Transverse colon (tissue), 4 donors: ENCODE data around the gene ERC2. TPM values are rescaled to one million over a fixed set of nuclear protein-coding genes. Genes with fewer than 3 reads are reported as not detected.

Experiments
- DNase-seq: peaks from one replicate; pipeline ENCODE4 v3.0.0-alpha.2; 2019
- H3K27ac ChIP-seq, 4 donors: fragments of 200-600 bp; sonication (generic); 2 replicates each; pipeline ENCODE4 v1.5.1; 2016 to 2018; ENCODE audit warnings: inconsistent platforms in 4 of 4
- H3K27me3 ChIP-seq: fragments of 200-600 bp; sonication (generic); 2 replicates; pipeline ENCODE4 v1.5.1; 2017; ENCODE audit warnings: inconsistent platforms
- H3K36me3 ChIP-seq, 4 donors: fragments of 200-600 bp; sonication (generic); 2 replicates each; pipeline ENCODE4 v1.5.1; 2017 to 2019; ENCODE audit warnings: inconsistent platforms in 4 of 4
- H3K4me1 ChIP-seq, 4 donors: fragments of 200-600 bp; sonication (generic); 2 replicates each; pipeline ENCODE4 v1.5.1; 2017 to 2020; ENCODE audit warnings: inconsistent platforms in 4 of 4
- H3K4me3 ChIP-seq, 4 donors: fragments of 200-600 bp; sonication (generic); 1 replicate in 1 of 4; 2 replicates in 3 of 4; pipeline versions ENCODE4 v1.5.1 to v1.6.1; 2017 to 2019; ENCODE audit warnings: inconsistent platforms in 4 of 4
- H3K9me3 ChIP-seq, 2 donors: fragments of 200-600 bp; sonication (generic); 2 replicates each; pipeline ENCODE4 v1.5.1; 2017 to 2019; ENCODE audit warnings: inconsistent platforms in 2 of 2
- CTCF ChIP-seq, 5 experiments: fragments of 200-600 bp in 3 of 5; fragments of 450-650 bp in 2 of 5; sonication (generic) in 3 of 5; IDR thresholded peaks; 1 replicate in 2 of 5; 2 replicates in 3 of 5; pipeline ENCODE4 v1.5.1; 2016 to 2017; ENCODE audit warnings: antibody characterized with exemption in 5 of 5, inconsistent platforms in 3 of 5, mild to moderate bottlenecking in 2 of 5, moderate library complexity in 1 of 5
- EP300 ChIP-seq: sonication (generic); formaldehyde crosslinking; IDR thresholded peaks from one replicate; pipeline ENCODE4 v1.6.1; 2017; ENCODE audit warnings: antibody characterized with exemption, low read depth
- POLR2A ChIP-seq: fragments of 450-650 bp; IDR thresholded peaks from one replicate; pipeline ENCODE4 v1.6.1; 2016; ENCODE audit warnings: antibody characterized with exemption, mild to moderate bottlenecking, moderate library complexity
- POLR2AphosphoS5 ChIP-seq, 3 donors: sonication (generic); formaldehyde crosslinking; IDR thresholded peaks; one replicate each; pipeline ENCODE4 v1.6.1; 2016; ENCODE audit warnings: antibody characterized with exemption in 3 of 3
- WGBS, 2 donors: methylation state at CpG; one replicate each; pipeline ENCODE4 v1.1.5; 2018; ENCODE audit warnings: low coverage in 1 of 2; 5-methylcytosine and 5-hydroxymethylcytosine counted together
- in situ Hi-C, 4 donors: fragments of 200-750 bp; cut with MboI; loops; one replicate each; pipeline versions ENCODE4 v1.15.0 to v1.15.1; 2017; ENCODE audit warnings: low sequenced_read_pairs in 3 of 4, low pct_ligation_motif_present in 1 of 4, low pct_unique_long_range_greater_than_20kb in 1 of 4
- intact Hi-C: fragments of 100-400 bp; cut with DNase I; formaldehyde crosslinking; loops from one replicate; pipeline ENCODE4 v1.15.1; 2023; ENCODE audit warnings: low total_unique reads
- total RNA-seq, 4 donors: library from RNA; depleted of rRNA; stranded (reverse); fragments of >200 nt; gene quantifications; one replicate each; pipeline ENCODE4 v1.1.0, GENCODE V29; 2016

Gene ERC2
- total RNA-seq, 4 donors from 2014 or later = 0.41 to 1.3 TPM; not detected in 2

DNA sequence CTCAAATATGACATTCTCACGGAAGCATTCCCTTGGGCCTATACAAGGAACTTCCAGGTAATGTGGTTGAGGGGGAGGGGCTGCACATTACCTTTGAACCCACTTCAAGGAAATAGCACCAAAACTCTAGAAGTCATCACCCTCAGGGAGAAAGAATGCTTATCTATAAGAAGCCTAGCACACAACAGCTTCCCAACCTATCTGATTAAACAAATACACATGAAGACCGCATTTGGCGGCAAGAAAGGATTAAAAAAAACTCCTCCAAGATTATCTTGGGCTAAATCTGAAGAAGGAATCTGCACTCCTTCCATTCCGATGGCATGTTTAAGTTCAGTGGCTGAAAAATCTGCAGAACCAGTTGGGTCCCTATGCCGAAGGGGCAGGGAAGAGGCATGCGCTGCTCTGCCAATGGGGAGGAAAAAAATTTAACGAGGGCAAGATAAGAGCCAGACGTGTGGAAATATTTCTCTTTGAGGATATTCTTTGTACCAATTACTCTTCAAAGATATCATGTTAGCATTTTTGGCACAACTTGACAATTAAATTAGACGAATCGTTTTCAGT lies 899.2 kb downstream of the ERC2 start:
- peaks cover 0 to 9% (median 6%) of the 10 kb centered on the region in 4 donors for H3K4me1 ChIP-seq
- no peaks in the 10 kb centered on the region for H3K27me3 ChIP-seq
- H3K27ac ChIP-seq = no peak overlapping the region
- H3K9me3 ChIP-seq = no peaks in the 10 kb centered on the region
- in situ Hi-C loops = no loop called here
- no peak for DNase-seq
- no peaks in the 10 kb centered on the region for H3K36me3 ChIP-seq
- no peak overlapping the region for H3K4me3 ChIP-seq
- TF ChIP-seq POLR2A = no peak
- TF ChIP-seq EP300 = no peak
- no peak for TF ChIP-seq POLR2AphosphoS5 (IDR thresholded peaks at IDR 0.05)
- no peak for TF ChIP-seq CTCF (IDR thresholded peaks at IDR 0.05)
- intact Hi-C loops = no loop called here
- 67 to 84% methylated on average over 9 to 10 of the region's 10 CpGs for WGBS, 2 donors

- DNase-seq = no peak
- no peak for TF ChIP-seq POLR2AphosphoS5 (IDR thresholded peaks at IDR 0.05)
- TF ChIP-seq POLR2A = no peak
- no peak for TF ChIP-seq EP300
- TF ChIP-seq CTCF (IDR thresholded peaks at IDR 0.05) = no peak
- WGBS, 2 donors = 83% methylated on average over 2 to 3 of the region's 3 CpGs
- Histone ChIP-seq H3K27me3 (no peaks in the 10 kb centered on the region), H3K36me3 (no peaks in the 10 kb centered on the region), H3K9me3 (no peaks in the 10 kb centered on the region), H3K27ac (no peak overlapping the region), H3K4me1 (peaks cover 0 to 9% (median 6%) of the 10 kb centered on the region in 4 donors), H3K4me3 (no peak overlapping the region)
- intact Hi-C loops = no loop called here
- in situ Hi-C loops = no loop called here
Measured at GRCh38 chr3:55567615-55568014, 900.7 kb downstream of the ERC2 start.

GRCh38 chr3:55567121-55567520 lies 901.1 kb downstream of the ERC2 start:
- no peaks in the 10 kb centered on the region for H3K36me3 ChIP-seq
- in situ Hi-C loops (no loop called here), intact Hi-C loops (no loop called here)
- H3K9me3 ChIP-seq = no peaks in the 10 kb centered on the region
- no peak overlapping the region for H3K27ac ChIP-seq
- DNase-seq = no peak
- WGBS, 2 donors = 95 to 100% methylated on average over 1 of the region's 1 CpG
- no peaks in the 10 kb centered on the region for H3K27me3 ChIP-seq
- H3K4me1 ChIP-seq = peaks cover 0 to 5% (median 4%) of the 10 kb centered on the region in 4 donors
- no peak overlapping the region for H3K4me3 ChIP-seq
- no peak for TF ChIP-seq POLR2AphosphoS5 (IDR thresholded peaks at IDR 0.05)
- no peak for TF ChIP-seq POLR2A
- TF ChIP-seq EP300 = no peak
- no peak for TF ChIP-seq CTCF (IDR thresholded peaks at IDR 0.05)

DNA sequence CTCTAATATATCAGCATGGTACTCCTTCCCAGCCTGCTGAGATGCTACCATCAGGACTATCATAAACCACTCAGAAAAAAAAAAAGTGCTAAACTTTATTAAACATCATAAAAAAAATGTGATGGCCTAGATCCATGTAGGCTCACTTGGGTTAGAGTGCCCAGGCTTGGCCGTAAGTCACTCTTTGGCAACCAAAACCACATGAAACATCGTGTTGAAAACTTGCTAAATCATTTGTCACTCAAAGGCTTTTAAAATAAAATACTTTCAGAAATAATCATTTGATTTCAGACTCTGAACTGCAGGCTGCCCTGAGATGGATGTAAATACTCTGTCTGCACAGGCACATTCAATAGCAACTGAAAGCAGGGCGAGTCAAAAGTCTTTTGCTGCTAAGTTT lies 902.7 kb downstream of the ERC2 start:
- no peaks in the 10 kb centered on the region for H3K9me3 ChIP-seq
- no peak for DNase-seq
- intact Hi-C loops = no loop called here

More for the DNA sequence above, 902.7 kb downstream of the ERC2 start:
- WGBS, 2 donors = 60 to 75% methylated on average over 3 of the region's 3 CpGs
- peaks cover 0 to 3% (median 0%) of the 10 kb centered on the region in 4 donors for H3K4me1 ChIP-seq
- in situ Hi-C loops = no loop called here
- H3K4me3 ChIP-seq = no peak overlapping the region
- H3K36me3 ChIP-seq = no peaks in the 10 kb centered on the region
- TF ChIP-seq CTCF (IDR thresholded peaks at IDR 0.05) (no peak), EP300 (no peak), POLR2A (no peak), POLR2AphosphoS5 (IDR thresholded peaks at IDR 0.05) (no peak)
- H3K27ac ChIP-seq = no peak overlapping the region
- H3K27me3 ChIP-seq = no peaks in the 10 kb centered on the region
